Hematopoietic multipotent progenitor cell treated with erythropoietin and hydrocortisone succinate and interleukin-3 and kit ligand, for 15 days (in vitro differentiated cells): Measurements from ENCODE around the gene NEU4.

Source experiments
- DNase-seq: peaks from one replicate; pipeline ENCODE4 v3.0.0-alpha.2; 2015; ENCODE audit warnings: low spot score

The NEU4 gene

GRCh38 chr2:241864168-241864849, 55.3 kb downstream of the NEU4 start:
- no peak for DNase-seq

- no peak for DNase-seq
Observed at GRCh38 chr2:241864850-241865213, 55.8 kb downstream of the NEU4 start.

- no peak for DNase-seq
Observed at GRCh38 chr2:241865416-241865956, 56.5 kb downstream of the NEU4 start.

GRCh38 chr2:241865957-241866789, 57.2 kb downstream of the NEU4 start:
- no peak for DNase-seq
